ENCODE measurements around the gene TMEM221.
A peak's percentile ranks its signal among the peaks of the same experiment; 100 is the strongest.

TMEM221 gene

DNA sequence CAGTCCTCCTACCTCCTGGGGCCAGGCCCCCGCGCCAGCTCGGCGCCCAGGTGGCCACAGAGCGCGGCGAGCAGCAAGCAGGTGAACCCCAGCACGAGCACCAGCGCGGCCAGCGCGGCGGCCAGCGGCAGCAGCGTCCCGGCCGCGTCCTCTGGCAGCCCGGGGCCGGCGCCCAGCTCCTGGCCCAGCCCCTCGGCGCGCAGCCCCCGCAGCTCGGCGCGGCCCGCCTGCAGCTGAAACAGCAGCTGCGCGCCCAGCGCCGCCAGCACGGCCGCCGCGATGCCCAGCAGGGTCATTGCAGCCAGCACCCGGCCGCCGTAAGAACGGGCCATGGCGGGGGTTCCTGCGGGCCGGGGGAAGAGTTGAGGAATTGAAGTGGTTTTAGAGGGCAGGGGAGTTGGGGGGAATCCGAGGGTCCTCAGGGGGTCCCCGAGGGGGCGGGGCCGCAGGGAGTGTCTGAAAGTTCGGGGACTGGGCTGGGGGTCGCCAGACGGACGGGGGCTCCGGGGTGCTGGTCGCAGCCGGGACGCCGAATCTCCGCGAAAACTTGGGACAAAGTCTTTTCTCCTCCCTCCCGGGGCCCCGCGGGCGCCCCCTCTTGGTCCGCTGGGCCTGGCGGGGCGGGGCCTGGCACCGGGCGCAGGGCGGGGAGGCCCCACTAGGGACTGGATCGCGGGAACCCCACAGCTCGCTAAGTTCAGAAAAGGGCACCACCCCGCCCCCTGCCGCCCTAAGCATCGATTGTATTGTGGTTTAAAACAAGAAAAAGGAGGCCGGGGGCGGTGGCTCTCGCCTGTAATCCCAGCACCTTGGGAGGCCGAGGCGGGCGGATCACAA, at the start of gene TMEM221:
TMEM221 (minus strand) TSS at position 538 of the 837 bp plus-strand sequence; CDS start at position 332, 206 bp downstream.
- Histone ChIP-seq H3K4me3 (peak within 1 kb of the TSS; percentile 57 to 77 (median 72)), H4K20me1 (no peaks in the 10 kb centered on the region), H3K9me3 (replicated peaks in 1 of 11) (peaks cover 0 to 3% (median 0%) of the 10 kb centered on the region in 11 experiments; a peak in 2 of 22 replicates), H3K36me3 (peaks cover 0 to 5% (median 0%) of the 10 kb centered on the region in 11 experiments; a peak in 1 of 22 replicates), H3K4me2 (peak within 1 kb of the TSS; percentile 83 to 99 (median 98)), H3K27ac (peak within 1 kb of the TSS; percentile 26 to 78 (median 69); a peak in 21 of 22 replicates), H3K27me3 (peaks cover 0 to 3% (median 0%) of the 10 kb centered on the region in 11 experiments; a peak in 2 of 22 replicates), H3K9ac (peak within 1 kb of the TSS; percentile 70 to 85 (median 79)), H3K4me1 (peaks cover 31 to 62% (median 52%) of the 10 kb centered on the region in 10 experiments)
- no peak for TF ChIP-seq Cebpa-rat (IDR thresholded peaks at IDR 0.05)

GRCh38 chr19:17497149-17497798, 48.8 kb upstream of the TMEM221 start:
- H3K4me2 ChIP-seq: peak overlapping the region; percentile 84 to 98 (median 94)

DNA sequence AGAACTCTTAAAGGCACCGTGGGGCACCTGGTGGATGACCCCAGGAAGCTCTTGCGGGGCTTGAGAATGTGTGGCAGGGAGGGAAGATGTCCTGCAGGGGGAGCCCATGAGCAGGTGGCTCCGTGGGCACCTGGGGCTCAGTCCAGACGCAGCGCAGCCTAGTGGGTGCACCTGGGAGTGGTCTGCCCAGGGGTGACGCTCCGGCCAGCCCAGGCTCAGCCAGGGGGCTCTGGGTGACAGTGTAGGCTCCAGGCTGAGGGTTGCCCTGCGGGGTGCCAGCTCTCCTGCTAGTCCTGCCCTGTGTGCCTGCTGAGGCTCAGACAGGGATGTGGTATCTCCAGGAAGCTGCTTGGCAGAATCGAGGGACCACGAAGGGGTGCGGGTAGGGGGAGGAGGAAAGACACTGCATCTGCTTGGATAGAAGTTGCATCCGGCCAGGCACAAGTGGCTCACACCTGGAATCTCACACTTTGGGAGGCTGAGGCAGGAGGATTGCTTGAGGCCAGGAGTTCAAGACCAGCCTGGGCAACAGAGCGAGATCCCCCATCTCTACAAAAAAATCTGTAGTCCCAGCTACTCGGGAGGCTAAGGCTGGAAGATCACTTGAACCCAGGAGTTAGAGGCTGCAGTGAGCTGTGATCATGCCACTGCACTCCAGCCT, 48.0 kb upstream of the TMEM221 start:
- Histone ChIP-seq H3K27me3 (no peaks in the 10 kb centered on the region), H4K20me1 (peaks cover 0 to 30% (median 0%) of the 10 kb centered on the region in 11 experiments; a peak in 3 of 22 replicates), H3K9me3 (replicated peaks in 1 of 11) (no peaks in the 10 kb centered on the region), H3K27ac (peak overlapping the region in 8 of 11 experiments; percentile 93 to 98 (median 97); a peak in 15 of 22 replicates), H3K4me3 (no peak overlapping the region; a peak in 2 of 20 replicates), H3K9ac (peak overlapping the region in 6 of 11 experiments; percentile 30 to 84 (median 39); a peak in 8 of 22 replicates), H3K36me3 (peaks cover 0 to 23% (median 12%) of the 10 kb centered on the region in 11 experiments; a peak in 20 of 22 replicates), H3K4me2 (peak overlapping the region; percentile 84 to 98 (median 94)), H3K4me1 (peaks cover 61 to 89% (median 78%) of the 10 kb centered on the region in 10 experiments)
- TF ChIP-seq Cebpa-rat (IDR thresholded peaks at IDR 0.05): no peak

More at GRCh38 chr19:17497149-17497798, 48.8 kb upstream of the TMEM221 start:
- peak overlapping the region in 10 of 11 experiments; percentile 25 to 89 (median 83); a peak in 16 of 22 replicates for H3K9ac ChIP-seq
- H3K4me1 ChIP-seq: peaks cover 61 to 89% (median 71%) of the 10 kb centered on the region in 10 experiments
- H3K9me3 ChIP-seq (replicated peaks in 1 of 11): no peaks in the 10 kb centered on the region
- H3K4me3 ChIP-seq: no peak overlapping the region; a peak in 1 of 20 replicates
- no peaks in the 10 kb centered on the region for H3K27me3 ChIP-seq
- peak overlapping the region in 8 of 11 experiments; percentile 93 to 98 (median 97); a peak in 17 of 22 replicates for H3K27ac ChIP-seq
- peaks cover 0 to 30% (median 0%) of the 10 kb centered on the region in 11 experiments; a peak in 3 of 22 replicates for H4K20me1 ChIP-seq
- TF ChIP-seq Cebpa-rat (IDR thresholded peaks at IDR 0.05): no peak
- peaks cover 0 to 23% (median 12%) of the 10 kb centered on the region in 11 experiments; a peak in 20 of 22 replicates for H3K36me3 ChIP-seq

- TF ChIP-seq Cebpa-rat (IDR thresholded peaks at IDR 0.05): no peak
- peak overlapping the region in 7 of 11 experiments; percentile 9 to 98 (median 97); a peak in 12 of 22 replicates for H3K27ac ChIP-seq
- H3K4me1 ChIP-seq: peaks cover 54 to 89% (median 78%) of the 10 kb centered on the region in 10 experiments
- no peak overlapping the region for H3K4me3 ChIP-seq
- no peaks in the 10 kb centered on the region for H3K27me3 ChIP-seq
- peaks cover 0 to 30% (median 0%) of the 10 kb centered on the region in 11 experiments; a peak in 3 of 22 replicates for H4K20me1 ChIP-seq
- peak overlapping the region in 3 of 11 experiments; percentile 0 to 30 (median 11); a peak in 5 of 22 replicates for H3K9ac ChIP-seq
- no peaks in the 10 kb centered on the region for H3K9me3 ChIP-seq (replicated peaks in 1 of 11)
- peaks cover 0 to 23% (median 5%) of the 10 kb centered on the region in 11 experiments; a peak in 18 of 22 replicates for H3K36me3 ChIP-seq
- H3K4me2 ChIP-seq: peak overlapping the region; percentile 84 to 98 (median 94); a peak in 21 of 22 replicates
Measured at GRCh38 chr19:17495639-17496296, 47.3 kb upstream of the TMEM221 start.

GRCh38 chr19:17491287-17491686, 42.8 kb upstream of the TMEM221 start:
- Histone ChIP-seq H3K4me3 (no peak overlapping the region), H3K9ac (peak overlapping the region in 5 of 11 experiments; percentile 8 to 30 (median 13); a peak in 4 of 22 replicates), H3K27ac (peak overlapping the region in 6 of 11 experiments; percentile 14 to 57 (median 43); a peak in 9 of 22 replicates), H3K36me3 (peaks cover 0 to 33% (median 0%) of the 10 kb centered on the region in 11 experiments; a peak in 9 of 22 replicates), H3K9me3 (replicated peaks in 1 of 11) (no peaks in the 10 kb centered on the region), H3K4me2 (peak overlapping the region in 8 of 11 experiments; percentile 81 to 97 (median 90); a peak in 14 of 22 replicates), H3K4me1 (peaks cover 40 to 88% (median 78%) of the 10 kb centered on the region in 10 experiments), H3K27me3 (no peaks in the 10 kb centered on the region), H4K20me1 (peaks cover 0 to 38% (median 0%) of the 10 kb centered on the region in 11 experiments; a peak in 5 of 22 replicates)
- TF ChIP-seq Cebpa-rat (IDR thresholded peaks at IDR 0.05): no peak

GRCh38 chr19:17490411-17490810, 41.9 kb upstream of the TMEM221 start:
- Histone ChIP-seq H3K4me3 (no peak overlapping the region), H3K9ac (peak overlapping the region in 1 of 11 experiments; percentile 19; a peak in 1 of 22 replicates), H3K27ac (peak overlapping the region in 6 of 11 experiments; percentile 16 to 84 (median 37); a peak in 9 of 22 replicates), H3K4me1 (peaks cover 40 to 88% (median 78%) of the 10 kb centered on the region in 10 experiments), H3K4me2 (peak overlapping the region in 8 of 11 experiments; percentile 81 to 97 (median 90); a peak in 16 of 22 replicates), H3K9me3 (replicated peaks in 1 of 11) (no peaks in the 10 kb centered on the region), H3K36me3 (peaks cover 0 to 41% (median 0%) of the 10 kb centered on the region in 11 experiments; a peak in 10 of 22 replicates), H3K27me3 (no peaks in the 10 kb centered on the region), H4K20me1 (peaks cover 0 to 36% (median 0%) of the 10 kb centered on the region in 11 experiments; a peak in 6 of 22 replicates)
- no peak for TF ChIP-seq Cebpa-rat (IDR thresholded peaks at IDR 0.05)

DNA sequence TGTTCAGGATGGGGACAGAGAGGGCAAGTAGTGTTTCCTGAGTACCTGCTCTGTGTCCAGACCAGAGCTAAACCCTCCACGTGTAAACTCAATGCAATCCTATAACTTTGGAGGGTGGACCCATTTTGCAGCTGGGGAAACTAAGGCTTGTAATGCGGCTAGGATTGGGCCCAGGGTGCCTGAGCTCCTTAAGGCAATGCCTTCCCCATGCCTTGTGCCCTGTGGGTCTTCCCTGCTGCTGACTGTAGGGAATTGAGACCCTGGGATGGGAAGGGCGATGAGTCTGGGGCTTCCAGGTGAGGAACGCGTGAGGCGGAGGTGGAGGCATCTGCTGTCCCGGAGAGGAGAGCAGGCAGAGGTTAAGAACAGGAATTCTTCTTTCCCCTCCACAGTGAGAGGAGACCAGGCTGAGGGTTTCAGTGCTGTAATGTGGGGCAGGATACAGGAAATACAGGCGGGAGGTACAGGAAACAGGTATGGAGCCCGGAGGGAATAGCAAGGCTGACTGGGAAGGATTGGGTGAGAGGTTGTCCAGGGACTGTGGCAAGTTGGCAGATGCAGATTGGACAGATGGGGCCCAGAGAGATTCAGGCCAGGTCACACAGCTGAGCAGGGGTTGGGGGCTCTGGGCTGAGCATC, 41.0 kb upstream of the TMEM221 start:
- Histone ChIP-seq H3K4me2 (peak overlapping the region in 10 of 11 experiments; percentile 81 to 97 (median 90); a peak in 19 of 22 replicates), H3K27ac (peak overlapping the region in 7 of 11 experiments; percentile 31 to 84 (median 57); a peak in 12 of 22 replicates)

More for the DNA sequence above, 41.0 kb upstream of the TMEM221 start:
- TF ChIP-seq Cebpa-rat (IDR thresholded peaks at IDR 0.05): no peak
- Histone ChIP-seq H3K27me3 (no peaks in the 10 kb centered on the region), H3K4me1 (peaks cover 45 to 88% (median 79%) of the 10 kb centered on the region in 10 experiments), H4K20me1 (peaks cover 0 to 39% (median 0%) of the 10 kb centered on the region in 11 experiments; a peak in 6 of 22 replicates), H3K9ac (peak overlapping the region in 6 of 11 experiments; percentile 1 to 69 (median 16); a peak in 6 of 22 replicates), H3K4me3 (no peak overlapping the region), H3K9me3 (replicated peaks in 1 of 11) (no peaks in the 10 kb centered on the region), H3K36me3 (peaks cover 0 to 41% (median 0%) of the 10 kb centered on the region in 11 experiments; a peak in 10 of 22 replicates)
